Dermis blood vessel endothelial cell (primary cell): Measurements from ENCODE around the gene PROM2. TPM values are rescaled to one million over a fixed set of nuclear protein-coding genes. Genes with fewer than 3 reads are reported as not detected.
"Not testable (repeated sequence)": the region's sequence is repeated elsewhere in the genome, so short reads cannot be mapped to it uniquely, and the experiment has no call there.

Source experiments
- DNase-seq: peaks from one replicate; pipeline ENCODE4 v3.0.0; 2010
- total RNA-seq: library from RNA; depleted of rRNA; stranded (reverse); fragments of >200 nt; gene quantifications from 2 replicates; pipeline ENCODE4 v1.2.3, GENCODE V29; 2014

PROM2 gene
- total RNA-seq, 1 donor from 2014 or later = 0.34 TPM

- no peak for DNase-seq
Measured at GRCh38 chr2:95269036-95269680, 5.1 kb upstream of the PROM2 start.

GRCh38 chr2:95269745-95270144, 4.5 kb upstream of the PROM2 start:
- not testable (repeated sequence) for DNase-seq

DNA sequence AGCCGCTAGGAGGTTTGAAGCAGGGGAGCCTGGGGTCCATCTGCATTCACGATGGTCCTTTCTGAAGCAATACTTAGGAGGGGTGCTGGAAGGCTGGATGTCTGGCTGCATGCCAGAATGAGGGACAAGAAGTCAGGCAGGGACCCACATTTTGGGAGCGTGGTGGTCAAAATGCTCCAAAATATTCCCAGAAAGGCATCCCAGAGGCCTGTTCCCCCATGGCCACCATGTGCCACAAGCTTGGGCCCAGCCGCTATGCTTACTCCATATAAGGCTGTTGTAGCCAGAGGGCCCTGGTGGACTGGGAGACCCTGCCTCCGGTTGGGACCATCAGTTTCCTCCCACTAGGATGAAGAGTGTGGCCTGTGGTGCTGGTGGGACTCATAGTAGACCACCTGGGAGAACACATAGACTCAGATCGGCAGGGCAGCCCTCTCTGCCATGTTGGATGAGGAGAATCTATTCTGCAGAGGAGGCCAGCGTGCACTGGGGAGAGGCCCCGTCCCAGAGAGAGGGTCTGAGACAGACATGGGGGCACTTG, 3.6 kb upstream of the PROM2 start:
- DNase-seq = no peak

- DNase-seq = no peak
Measured at GRCh38 chr2:95271381-95271971, 2.8 kb upstream of the PROM2 start.

- no peak for DNase-seq
Measured at GRCh38 chr2:95272299-95272751, 1.9 kb upstream of the PROM2 start.

- DNase-seq = no peak
Measured at GRCh38 chr2:95272781-95273180, 1.5 kb upstream of the PROM2 start.

- DNase-seq = no peak
Measured at GRCh38 chr2:95273566-95274290, 521 bp upstream of the PROM2 start.

- DNase-seq = no peak
Measured at GRCh38 chr2:95275151-95275515, 884 bp downstream of the PROM2 start.

GRCh38 chr2:95275601-95276243, 1.5 kb downstream of the PROM2 start:
- no peak for DNase-seq

DNA sequence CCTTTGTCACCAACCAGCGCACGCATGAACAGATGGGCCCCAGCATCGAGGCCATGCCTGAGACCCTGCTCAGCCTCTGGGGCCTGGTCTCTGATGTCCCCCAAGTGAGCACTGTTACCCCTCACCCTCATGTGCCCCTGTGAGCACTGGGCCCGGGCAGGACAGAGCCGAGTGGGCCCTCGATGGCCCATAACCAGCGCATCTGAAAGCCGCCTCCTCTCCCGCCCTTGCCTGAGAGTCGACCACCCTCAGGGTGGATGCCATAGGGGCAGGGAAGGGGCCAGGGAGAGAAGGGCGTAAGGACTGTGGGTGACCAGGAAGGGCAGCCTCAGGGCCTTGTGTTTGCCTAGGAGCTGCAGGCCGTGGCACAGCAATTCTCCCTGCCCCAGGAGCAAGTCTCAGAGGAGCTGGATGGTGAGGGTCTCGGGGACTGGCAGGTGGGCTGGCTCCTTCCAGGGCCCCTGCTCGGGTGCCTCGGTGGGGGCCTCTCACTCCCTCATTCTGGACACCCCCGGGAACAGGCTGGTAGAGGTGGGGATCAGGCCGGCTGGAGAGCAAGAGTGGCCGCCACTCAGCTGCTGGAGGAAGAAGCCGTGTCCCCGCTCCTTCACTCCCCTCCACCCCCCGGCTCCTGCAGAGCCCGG, 2.1 kb downstream of the PROM2 start:
- DNase-seq = no peak

GRCh38 chr2:95276888-95277245, 2.6 kb downstream of the PROM2 start:
- no peak for DNase-seq

DNA sequence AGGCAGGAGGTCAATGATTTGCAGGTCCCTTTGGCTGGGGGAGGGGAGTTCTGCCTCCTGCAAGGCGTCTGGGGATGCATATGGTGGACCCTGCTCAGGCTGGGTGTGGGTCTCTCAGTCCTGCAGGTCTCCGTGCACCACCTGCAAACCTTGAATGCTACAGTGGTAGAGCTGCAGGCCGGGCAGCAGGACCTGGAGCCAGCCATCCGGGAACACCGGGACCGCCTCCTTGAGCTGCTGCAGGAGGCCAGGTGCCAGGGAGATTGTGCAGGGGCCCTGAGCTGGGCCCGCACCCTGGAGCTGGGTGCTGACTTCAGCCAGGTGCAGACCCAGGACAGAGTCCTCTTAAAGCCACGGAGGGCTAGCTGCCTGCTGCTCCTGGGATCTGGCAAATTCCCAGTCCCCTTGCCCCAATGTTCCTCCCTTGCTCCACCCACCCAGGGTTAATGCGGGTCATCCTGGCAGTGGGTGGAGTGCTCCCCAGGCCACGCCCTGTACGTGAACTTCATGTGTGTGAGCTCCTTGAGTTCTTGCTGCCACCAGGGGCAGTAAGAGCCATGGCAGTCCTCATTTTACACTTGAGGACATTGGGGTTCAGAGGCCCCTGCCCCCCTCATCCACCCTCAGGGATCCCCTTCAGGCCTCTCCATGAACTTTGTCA, 3.1 kb downstream of the PROM2 start:
- DNase-seq = no peak

DNA sequence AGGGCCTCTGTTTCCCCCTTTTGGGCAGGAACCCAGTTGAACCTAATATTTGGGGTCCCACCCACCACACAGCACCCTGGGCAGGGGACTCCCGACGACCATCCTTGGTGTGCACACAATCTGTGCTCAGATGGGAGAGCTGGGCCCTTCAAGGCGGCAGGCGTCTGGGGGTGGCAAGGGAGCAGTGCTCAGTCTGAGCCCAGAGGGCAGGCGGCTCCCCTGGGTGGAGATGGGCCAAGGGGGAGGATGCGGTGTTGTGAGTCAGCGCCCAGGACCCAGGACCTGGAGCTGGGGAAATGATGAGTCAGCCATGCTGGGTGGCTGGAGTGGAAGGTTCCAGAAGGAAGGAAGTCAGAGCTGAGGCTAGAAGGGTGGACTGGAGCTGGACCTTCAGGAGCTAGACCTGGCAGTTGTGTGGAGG, 3.8 kb downstream of the PROM2 start:
- DNase-seq = no peak

DNA sequence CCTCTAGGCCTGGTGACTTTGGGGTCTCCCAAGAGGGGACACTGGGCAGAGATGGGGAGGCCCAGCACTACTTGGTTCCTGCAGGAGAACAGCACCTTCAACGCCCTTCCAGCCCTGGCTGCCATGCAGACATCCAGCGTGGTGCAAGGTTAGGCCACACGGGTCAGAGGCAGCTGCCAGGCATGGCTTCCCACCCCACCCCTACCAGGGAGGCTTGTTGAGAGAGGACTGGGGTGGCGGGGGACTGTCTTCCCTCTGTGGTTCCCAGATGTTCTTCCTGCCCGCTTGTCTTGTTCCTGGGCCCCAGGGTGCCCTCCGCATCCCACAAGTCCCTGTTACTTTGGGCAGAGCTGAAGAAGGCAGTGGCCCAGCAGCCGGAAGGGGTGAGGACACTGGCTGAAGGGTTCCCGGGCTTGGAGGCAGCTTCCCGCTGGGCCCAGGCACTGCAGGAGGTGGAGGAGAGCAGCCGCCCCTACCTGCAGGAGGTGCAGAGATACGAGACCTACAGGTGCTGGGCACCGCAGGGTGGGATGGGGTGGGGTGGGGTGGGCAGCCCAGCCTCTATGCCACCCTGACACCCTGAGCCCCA, 4.5 kb downstream of the PROM2 start:
- DNase-seq = no peak

- DNase-seq = no peak
Measured at GRCh38 chr2:95279435-95280035, 5.3 kb downstream of the PROM2 start.

DNA sequence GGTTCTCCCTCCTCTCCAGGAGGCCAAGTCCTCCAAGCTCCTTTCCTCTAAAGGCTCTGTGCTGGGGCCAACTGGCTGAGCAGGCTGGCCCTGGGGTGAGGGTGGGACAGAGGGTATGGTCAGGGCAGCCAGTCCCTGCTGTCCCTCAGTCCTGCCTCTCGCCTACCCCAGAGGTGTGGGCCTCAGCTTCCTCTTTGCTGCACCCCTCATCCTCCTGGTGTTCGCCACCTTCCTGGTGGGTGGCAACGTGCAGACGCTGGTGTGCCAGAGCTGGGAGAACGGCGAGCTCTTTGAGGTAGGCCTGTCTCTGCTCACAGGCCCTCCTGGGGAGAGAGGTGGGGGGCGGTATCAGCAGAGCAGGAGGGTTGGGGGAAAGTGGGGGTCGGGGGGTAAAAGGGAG, 6.8 kb downstream of the PROM2 start:
- DNase-seq = no peak

GRCh38 chr2:95281786-95282185, 7.5 kb downstream of the PROM2 start:
- DNase-seq = no peak

GRCh38 chr2:95282458-95282857, 8.2 kb downstream of the PROM2 start:
- no peak for DNase-seq

GRCh38 chr2:95283562-95283961, 9.3 kb downstream of the PROM2 start:
- no peak for DNase-seq

GRCh38 chr2:95284886-95285541, 10.8 kb downstream of the PROM2 start:
- DNase-seq = no peak

- no peak for DNase-seq
Measured at GRCh38 chr2:95285542-95285932, 11.3 kb downstream of the PROM2 start.
